A549 (cell line): ENCODE data around the gene TTLL13. TPM values are rescaled to one million over a fixed set of nuclear protein-coding genes. Genes with fewer than 3 reads are reported as not detected.

Source experiments
- ATAC-seq, 2 experiments: fragments of 200-7000 bp in 1 of 2; fragments of >200 bp in 1 of 2; cut with Nextera tagmentation in 1 of 2; cut with Tn5 transposase in 1 of 2; 3 replicates each; pipeline versions ENCODE4 v1.8.0 to v1.9.1; 2018 to 2020; ENCODE audit warnings: mild to moderate bottlenecking in 1 of 2, moderate library complexity in 1 of 2
- CTCF ChIA-PET: fragments of 300-600 bp; sonication (Branson Sonifier 250); formaldehyde crosslinking; extraction: SDS; loops from one replicate; lab custom pipeline; 2021; ENCODE audit warnings: antibody characterized with exemption, inconsistent platforms; lab: Yijun Ruan, JAX
- POLR2A ChIA-PET: fragments of 350-600 bp; formaldehyde crosslinking; extraction: SDS; loops from one replicate; lab custom pipeline; 2021; ENCODE audit warnings: antibody characterized with exemption, inconsistent platforms; lab: Yijun Ruan, JAX
- DNase-seq, 2 experiments: peaks; one replicate each; pipeline versions ENCODE4 v3.0.0 to v3.0.0-alpha.2; 2011 to 2016; ENCODE audit warnings: low read depth in 1 of 2, low spot score in 1 of 2
- FAIRE-seq: peaks from 2 replicates; lab custom pipeline; 2011; peaks lifted over from hg19 to GRCh38; lab: Jason Lieb, UNC
- H3K27ac ChIP-seq, 2 experiments: fragments of >200 bp; sonication (Bioruptor Twin); formaldehyde crosslinking; 3 replicates each; pipeline ENCODE4 v1.5.1; 2016 to 2017
- H3K4me1 ChIP-seq: fragments of >200 bp; sonication (Bioruptor Twin); formaldehyde crosslinking; 3 replicates; pipeline ENCODE4 v1.6.1; 2016
- H3K4me2 ChIP-seq: fragments of >200 bp; sonication (Bioruptor Twin); formaldehyde crosslinking; 3 replicates; pipeline ENCODE4 v1.6.1; 2016
- H3K4me3 ChIP-seq: fragments of >200 bp; sonication (Bioruptor Twin); formaldehyde crosslinking; 3 replicates; pipeline ENCODE4 v1.5.1; 2016
- H3K9me3 ChIP-seq: fragments of >200 bp; sonication (Bioruptor Twin); formaldehyde crosslinking; 3 replicates; pipeline ENCODE4 v1.6.1; 2016
- CBX8 ChIP-seq: fragments of 200-600 bp; sonication (generic); IDR thresholded peaks from 2 replicates; pipeline ENCODE4 v1.6.1; 2016
- CEBPB ChIP-seq, 2 experiments: fragments of >200 bp in 1 of 2; sonication (Bioruptor Twin) in 1 of 2; formaldehyde crosslinking in 1 of 2; IDR thresholded peaks; 2 replicates each; pipeline ENCODE4 v1.6.1; 2012 to 2016
- CHD2 ChIP-seq: fragments of 150-350 bp; IDR thresholded peaks from 2 replicates; pipeline ENCODE4 v1.6.1; 2014; ENCODE audit warnings: low read length; ENCODE audit not compliant: partially characterized antibody
- ELK1 ChIP-seq: fragments of 150-350 bp; IDR thresholded peaks from 2 replicates; pipeline ENCODE4 v1.6.1; 2014; ENCODE audit warnings: low read depth, mild to moderate bottlenecking, low read length
- ESRRA ChIP-seq: fragments of 150-350 bp; IDR thresholded peaks from 2 replicates; pipeline ENCODE4 v1.6.1; 2014; ENCODE audit warnings: mild to moderate bottlenecking, low read length, borderline replicate concordance
- HEYL ChIP-seq: fragments of 250-450 bp; sonication (Bioruptor Pico); IDR thresholded peaks from 2 replicates; pipeline ENCODE4 v1.8.0; 2021; ENCODE audit warnings: mild to moderate bottlenecking, moderate library complexity
- HOXB5 ChIP-seq: fragments of 250-450 bp; sonication (Bioruptor Pico); IDR thresholded peaks from 2 replicates; pipeline ENCODE4 v1.5.0; 2020; ENCODE audit warnings: mild to moderate bottlenecking, moderate library complexity
- JUN ChIP-seq, 2 experiments: fragments of >200 bp; sonication (Bioruptor Twin); formaldehyde crosslinking; IDR thresholded peaks; 2 replicates in 1 of 2; 3 replicates in 1 of 2; pipeline ENCODE4 v1.6.1; 2016 to 2017
- KDM5A ChIP-seq: fragments of 200-600 bp; sonication (generic); IDR thresholded peaks from 2 replicates; pipeline ENCODE4 v1.6.1; 2016; ENCODE audit warnings: antibody characterized with exemption, mild to moderate bottlenecking
- MAX ChIP-seq: IDR thresholded peaks from 2 replicates; pipeline ENCODE4 v1.6.1; 2012
- NFE2L2 ChIP-seq: fragments of 150-350 bp; conservative IDR thresholded peaks from 2 replicates; pipeline ENCODE4 v1.6.1; 2014; ENCODE audit warnings: low read length
- REST ChIP-seq: fragments of 200-600 bp; sonication (generic); IDR thresholded peaks from 2 replicates; pipeline ENCODE4 v1.6.1; 2016; ENCODE audit warnings: antibody characterized with exemption, mild to moderate bottlenecking, moderate library complexity
- RFX5 ChIP-seq: fragments of 450-650 bp; IDR thresholded peaks from 2 replicates; pipeline ENCODE4 v1.7.1; 2014; ENCODE audit warnings: antibody characterized with exemption, mild to moderate bottlenecking, moderate library complexity
- SREBF2 ChIP-seq: fragments of 450-650 bp; IDR thresholded peaks from 2 replicates; pipeline ENCODE4 v1.6.1; 2014; ENCODE audit warnings: mild to moderate bottlenecking, moderate library complexity
- TP53 ChIP-seq: fragments of 250-450 bp; sonication (Bioruptor Pico); IDR thresholded peaks from 2 replicates; pipeline ENCODE4 v1.5.0; 2021; ENCODE audit warnings: mild to moderate bottlenecking, moderate library complexity
- ZC3H11A ChIP-seq: fragments of 450-650 bp; IDR thresholded peaks from 2 replicates; pipeline ENCODE4 v1.6.1; 2014; ENCODE audit warnings: antibody characterized with exemption, mild to moderate bottlenecking
- ZFP36 ChIP-seq: fragments of 450-650 bp; IDR thresholded peaks from 2 replicates; pipeline ENCODE4 v1.6.1; 2014; ENCODE audit warnings: borderline replicate concordance; ENCODE audit not compliant: partially characterized antibody
- WGBS: methylation state at CpG from one replicate; pipeline ENCODE4 v1.1.6; 2017; ENCODE audit errors: missing lambda C conversion rate; 5-methylcytosine and 5-hydroxymethylcytosine counted together
- polyA plus RNA-seq, 4 experiments: library from polyadenylated mRNA; depleted of rRNA in 3 of 4; stranded (reverse); fragments of >200 nt; fragmentation: RNase III in 1 of 4; extraction: RNeasy Plus Mini Kit Qiagen cat#74134 plus additional on column Dnase treatment in 1 of 4; gene quantifications; 2 replicates in 3 of 4; 3 replicates in 1 of 4; pipeline ENCODE4 v1.2.3, GENCODE V29; 2011 to 2017
- TF ChIP-seq, protein P1 (sequence below): IDR thresholded peaks from 2 replicates; pipeline ENCODE4 v1.6.1; 2012
- TF ChIP-seq, protein P2 (sequence below): fragments of 250-450 bp; sonication (Bioruptor Pico); IDR thresholded peaks from 2 replicates; pipeline ENCODE4 v1.5.0; 2021; ENCODE audit warnings: mild to moderate bottlenecking, moderate library complexity, borderline replicate concordance
- TF ChIP-seq, protein P3 (sequence below): fragments of >200 bp; sonication (Bioruptor Twin); formaldehyde crosslinking; IDR thresholded peaks from 3 replicates; pipeline ENCODE4 v1.5.1; 2016
- TF ChIP-seq, protein P4 (sequence below): fragments of >200 bp; sonication (Bioruptor Twin); formaldehyde crosslinking; IDR thresholded peaks from 3 replicates; pipeline ENCODE4 v1.6.1; 2016

The TTLL13 gene
- polyA plus RNA-seq, 2 of the 4 experiments (the other 2 are of a cell fraction), result 0.17 to 0.61 TPM

DNA sequence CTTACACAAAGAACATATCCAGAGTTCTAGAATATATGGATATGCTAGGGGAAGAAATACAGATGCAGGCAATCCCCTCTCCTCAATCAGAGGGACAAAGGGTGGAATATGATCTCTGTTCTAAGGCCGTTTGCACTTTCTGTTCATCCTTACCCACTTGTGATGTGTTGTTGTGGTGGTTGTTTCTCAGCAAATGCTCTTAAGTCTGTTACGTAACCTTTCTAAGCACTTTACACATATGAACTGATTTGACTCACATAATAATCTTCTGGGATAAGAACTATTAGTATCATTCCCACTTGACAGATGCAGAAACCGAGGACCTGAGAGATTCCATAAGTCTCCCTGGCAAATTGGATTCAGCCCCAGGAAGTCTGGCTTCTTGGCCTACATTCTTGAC is 56.6 kb downstream of the TTLL13 start:
- DNase-seq (no peak), ATAC-seq (no peak)
- TF ChIP-seq CHD2 (no peak), KDM5A (no peak), ESRRA (no peak), ZC3H11A (no peak), RFX5 (no peak)
- TF ChIP-seq, protein P1, sequence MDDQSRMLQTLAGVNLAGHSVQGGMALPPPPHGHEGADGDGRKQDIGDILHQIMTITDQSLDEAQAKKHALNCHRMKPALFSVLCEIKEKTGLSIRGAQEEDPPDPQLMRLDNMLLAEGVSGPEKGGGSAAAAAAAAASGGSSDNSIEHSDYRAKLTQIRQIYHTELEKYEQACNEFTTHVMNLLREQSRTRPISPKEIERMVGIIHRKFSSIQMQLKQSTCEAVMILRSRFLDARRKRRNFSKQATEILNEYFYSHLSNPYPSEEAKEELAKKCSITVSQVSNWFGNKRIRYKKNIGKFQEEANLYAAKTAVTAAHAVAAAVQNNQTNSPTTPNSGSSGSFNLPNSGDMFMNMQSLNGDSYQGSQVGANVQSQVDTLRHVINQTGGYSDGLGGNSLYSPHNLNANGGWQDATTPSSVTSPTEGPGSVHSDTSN, result no peak
- TF ChIP-seq, all 56 proteins: peak for 0
- H3K4me3 ChIP-seq, result no peak overlapping the region
- no peaks in the 10 kb centered on the region for H3K9me3 ChIP-seq
- ChIA-PET CTCF (interaction anchor here (1.4 to 8.2 kb wide), 6 partner anchors 14 to 176 kb away, joined by 3 to 104 read pairs (median 19); no protein-coding TSS in a partner anchor), POLR2A (no interaction called here)
- no peak overlapping the region for H3K27ac ChIP-seq
- 67% methylated on average over 3 of the region's 3 CpGs for WGBS
- H3K4me1 ChIP-seq, result no peaks in the 10 kb centered on the region
- no peak for FAIRE-seq
- no peak overlapping the region for H3K4me2 ChIP-seq

- Histone ChIP-seq H3K9me3 (no peaks in the 10 kb centered on the region), H3K4me1 (no peaks in the 10 kb centered on the region), H3K4me3 (no peak overlapping the region), H3K27ac (no peak overlapping the region), H3K4me2 (no peak overlapping the region)
- CTCF ChIA-PET, result interaction anchor here (1.7 to 8.2 kb wide), 5 partner anchors 10 to 176 kb away, joined by 4 to 104 read pairs (median 28); no protein-coding TSS in a partner anchor
- POLR2A ChIA-PET, result no interaction called here
- 57% methylated on average over 6 of the region's 6 CpGs for WGBS
- no peak for DNase-seq
- no peak for FAIRE-seq
- no peak for ATAC-seq
- TF ChIP-seq MAX, result no peak
- TF ChIP-seq TP53 (CRISPR knock-in tag), result no peak
- TF ChIP-seq, protein P2, sequence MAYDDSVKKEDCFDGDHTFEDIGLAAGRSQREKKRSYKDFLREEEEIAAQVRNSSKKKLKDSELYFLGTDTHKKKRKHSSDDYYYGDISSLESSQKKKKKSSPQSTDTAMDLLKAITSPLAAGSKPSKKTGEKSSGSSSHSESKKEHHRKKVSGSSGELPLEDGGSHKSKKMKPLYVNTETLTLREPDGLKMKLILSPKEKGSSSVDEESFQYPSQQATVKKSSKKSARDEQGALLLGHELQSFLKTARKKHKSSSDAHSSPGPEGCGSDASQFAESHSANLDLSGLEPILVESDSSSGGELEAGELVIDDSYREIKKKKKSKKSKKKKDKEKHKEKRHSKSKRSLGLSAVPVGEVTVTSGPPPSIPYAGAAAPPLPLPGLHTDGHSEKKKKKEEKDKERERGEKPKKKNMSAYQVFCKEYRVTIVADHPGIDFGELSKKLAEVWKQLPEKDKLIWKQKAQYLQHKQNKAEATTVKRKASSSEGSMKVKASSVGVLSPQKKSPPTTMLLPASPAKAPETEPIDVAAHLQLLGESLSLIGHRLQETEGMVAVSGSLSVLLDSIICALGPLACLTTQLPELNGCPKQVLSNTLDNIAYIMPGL (CRISPR knock-in tag), result no peak
- TF ChIP-seq CBX8, result no peak
- no peak for TF ChIP-seq HEYL
Observed at GRCh38 chr15:90306560-90306959, 57.2 kb downstream of the TTLL13 start.

GRCh38 chr15:90307661-90308060 is 58.3 kb downstream of the TTLL13 start:
- WGBS, result 64% methylated on average over 2 of the region's 2 CpGs
- ATAC-seq (0 out of 6 replicates have a peak, but pooled peaks of 1 of the 2 experiments have one; percentile 12), FAIRE-seq (no peak), DNase-seq (no peak)
- Histone ChIP-seq H3K4me1 (no peaks in the 10 kb centered on the region), H3K4me3 (no peak overlapping the region), H3K9me3 (no peaks in the 10 kb centered on the region), H3K27ac (no peak overlapping the region), H3K4me2 (no peak overlapping the region)
- CTCF ChIA-PET, result interaction anchor here (0.7 to 8.2 kb wide), 7 partner anchors 9 to 356 kb away, joined by 3 to 104 read pairs (median 5); no protein-coding TSS in a partner anchor
- POLR2A ChIA-PET, result no interaction called here
- TF ChIP-seq NFE2L2 (no peak), HOXB5 (CRISPR knock-in tag) (no peak), ZFP36 (no peak), REST (no peak), CEBPB (IDR thresholded peaks at IDR 0.05) (no peak), JUN (IDR thresholded peaks at IDR 0.05) (no peak), ESRRA (no peak), ELK1 (no peak), SREBF2 (no peak)
- TF ChIP-seq, protein P3, sequence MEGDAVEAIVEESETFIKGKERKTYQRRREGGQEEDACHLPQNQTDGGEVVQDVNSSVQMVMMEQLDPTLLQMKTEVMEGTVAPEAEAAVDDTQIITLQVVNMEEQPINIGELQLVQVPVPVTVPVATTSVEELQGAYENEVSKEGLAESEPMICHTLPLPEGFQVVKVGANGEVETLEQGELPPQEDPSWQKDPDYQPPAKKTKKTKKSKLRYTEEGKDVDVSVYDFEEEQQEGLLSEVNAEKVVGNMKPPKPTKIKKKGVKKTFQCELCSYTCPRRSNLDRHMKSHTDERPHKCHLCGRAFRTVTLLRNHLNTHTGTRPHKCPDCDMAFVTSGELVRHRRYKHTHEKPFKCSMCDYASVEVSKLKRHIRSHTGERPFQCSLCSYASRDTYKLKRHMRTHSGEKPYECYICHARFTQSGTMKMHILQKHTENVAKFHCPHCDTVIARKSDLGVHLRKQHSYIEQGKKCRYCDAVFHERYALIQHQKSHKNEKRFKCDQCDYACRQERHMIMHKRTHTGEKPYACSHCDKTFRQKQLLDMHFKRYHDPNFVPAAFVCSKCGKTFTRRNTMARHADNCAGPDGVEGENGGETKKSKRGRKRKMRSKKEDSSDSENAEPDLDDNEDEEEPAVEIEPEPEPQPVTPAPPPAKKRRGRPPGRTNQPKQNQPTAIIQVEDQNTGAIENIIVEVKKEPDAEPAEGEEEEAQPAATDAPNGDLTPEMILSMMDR, result no peak
- TF ChIP-seq, protein P4, sequence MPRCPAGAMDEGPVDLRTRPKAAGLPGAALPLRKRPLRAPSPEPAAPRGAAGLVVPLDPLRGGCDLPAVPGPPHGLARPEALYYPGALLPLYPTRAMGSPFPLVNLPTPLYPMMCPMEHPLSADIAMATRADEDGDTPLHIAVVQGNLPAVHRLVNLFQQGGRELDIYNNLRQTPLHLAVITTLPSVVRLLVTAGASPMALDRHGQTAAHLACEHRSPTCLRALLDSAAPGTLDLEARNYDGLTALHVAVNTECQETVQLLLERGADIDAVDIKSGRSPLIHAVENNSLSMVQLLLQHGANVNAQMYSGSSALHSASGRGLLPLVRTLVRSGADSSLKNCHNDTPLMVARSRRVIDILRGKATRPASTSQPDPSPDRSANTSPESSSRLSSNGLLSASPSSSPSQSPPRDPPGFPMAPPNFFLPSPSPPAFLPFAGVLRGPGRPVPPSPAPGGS, result no peak
- TF ChIP-seq, protein P1, result no peak
